ENCODE data around the gene SPG21. TPM values are rescaled to one million over a fixed set of nuclear protein-coding genes. Genes with fewer than 3 reads are reported as not detected.

Gene SPG21
- total and polyA plus RNA-seq, 2 of the 13 experiments (the other 11 are each of a cell fraction or from before 2014, with no cell fraction given) = 36.7 to 42.4 TPM

DNA sequence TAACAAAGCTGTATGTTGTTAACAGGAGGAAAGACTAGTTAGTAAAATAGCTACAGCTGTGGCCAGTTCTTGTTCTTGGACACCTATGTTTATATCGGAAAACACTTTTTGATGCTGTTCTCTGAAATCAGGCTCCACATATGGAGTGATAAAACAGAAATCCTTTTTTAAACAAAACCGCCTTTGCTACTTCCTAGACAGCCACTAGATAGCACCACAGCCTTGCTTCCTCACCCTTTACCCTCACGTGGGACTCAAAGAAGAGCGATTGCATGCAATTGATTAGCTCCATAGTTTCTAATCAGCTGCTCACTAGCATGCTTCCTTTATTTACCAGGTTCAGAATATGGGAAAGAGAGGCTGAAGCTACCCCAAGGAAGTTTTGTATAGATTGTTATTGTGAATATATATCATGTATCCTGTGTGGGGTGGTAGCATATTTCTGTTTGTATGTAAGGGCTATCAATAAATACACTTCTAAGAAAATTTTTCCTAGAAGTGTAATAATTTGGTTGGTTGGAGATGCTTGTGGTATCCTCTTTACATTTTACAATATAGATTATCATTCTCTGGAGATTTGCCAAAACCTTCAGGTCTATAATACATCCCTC is 44.0 kb upstream of the SPG21 start (continued):
- no peak for TF ChIP-seq EEA1 (CRISPR knock-in tag; IDR thresholded peaks at IDR 0.05; ENCODE audit: borderline replicate concordance)
- TF ChIP-seq ZFP1 (CRISPR knock-in tag; IDR thresholded peaks at IDR 0.05) = no peak
- TF ChIP-seq AKAP8 (CRISPR knock-in tag; IDR thresholded peaks at IDR 0.05) = no peak
- TF ChIP-seq, protein P1, sequence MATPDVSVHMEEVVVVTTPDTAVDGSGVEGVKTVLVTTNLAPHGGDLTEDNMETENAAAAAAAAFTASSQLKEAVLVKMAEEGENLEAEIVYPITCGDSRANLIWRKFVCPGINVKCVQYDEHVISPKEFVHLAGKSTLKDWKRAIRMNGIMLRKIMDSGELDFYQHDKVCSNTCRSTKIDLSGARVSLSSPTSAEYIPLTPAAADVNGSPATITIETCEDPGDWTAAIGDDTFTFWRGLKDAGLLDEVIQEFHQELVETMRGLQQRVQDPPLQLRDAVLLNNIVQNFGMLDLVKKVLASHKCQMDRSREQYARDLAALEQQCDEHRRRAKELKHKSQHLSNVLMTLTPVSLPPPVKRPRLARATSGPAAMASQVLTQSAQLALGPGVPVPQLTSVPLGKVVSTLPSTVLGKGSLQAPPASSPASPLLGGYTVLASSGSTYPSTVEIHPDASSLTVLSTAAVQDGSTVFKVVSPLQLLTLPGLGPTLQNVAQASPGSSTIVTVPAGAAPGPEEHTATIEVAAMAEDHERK (CRISPR knock-in tag; IDR thresholded peaks at IDR 0.05; ENCODE audit: low read depth) = no peak

DNA sequence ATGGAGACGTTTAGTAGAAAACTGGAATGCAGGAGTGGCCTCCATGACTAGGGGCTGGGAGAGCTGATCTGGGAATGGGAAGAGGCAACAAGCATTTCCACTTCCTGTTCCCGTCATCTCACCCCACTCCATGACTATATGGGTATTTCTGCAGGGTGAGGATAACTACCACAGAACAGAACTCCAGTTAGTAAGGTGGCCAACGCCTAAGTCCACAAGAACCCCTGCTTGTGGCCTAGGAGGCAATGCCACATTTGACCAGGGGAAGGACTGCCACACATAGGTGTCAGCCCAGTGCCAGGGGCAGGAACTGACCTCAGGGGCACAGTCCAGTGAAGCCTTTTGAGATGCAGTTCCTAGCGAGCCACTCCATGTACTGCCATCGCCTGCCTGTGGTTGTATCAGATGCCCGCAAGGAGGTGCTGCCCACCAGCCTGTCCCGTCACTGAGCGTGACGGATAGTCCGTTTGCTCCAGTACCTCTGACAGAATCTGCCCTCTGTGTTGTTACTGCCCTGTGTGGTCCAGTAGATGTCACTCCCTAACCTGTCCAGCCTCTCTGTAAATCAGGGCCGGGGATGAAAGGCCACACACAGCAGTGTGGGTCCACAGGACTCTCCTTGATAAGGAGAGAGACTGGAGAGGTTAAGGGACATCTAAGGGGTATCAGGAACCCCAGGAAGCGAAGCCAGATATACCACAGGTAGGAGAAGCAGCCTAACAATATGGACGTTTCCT is 43.3 kb upstream of the SPG21 start:
- H3K4me1 ChIP-seq (ENCODE audit: insufficient read depth, low read length) = peaks cover 64% of the 10 kb centered on the region
- intact Hi-C loops (cut with micrococcal nuclease; ENCODE audit: unreplicated experiment) = loop anchor here (1.0 to 10.0 kb wide), 8 partner anchors 12 to 264 kb away; partner anchors contain the start of genes CLPX, RNU5A-1 and SLC51B
- H2AFZ ChIP-seq (ENCODE audit: low read length) = peak overlapping the region; percentile 82
- H3K27me3 ChIP-seq (ENCODE audit: control insufficient read depth in 1 of 2, insufficient read depth in 2 of 2, low read length in 2 of 2) = no peaks in the 10 kb centered on the region; a peak in 1 of 5 replicates
- ChIA-PET CTCF (ENCODE audit: low intra/inter-chr PET ratio, low total read pairs) (interaction anchor here (0.7 to 3.1 kb wide), 14 partner anchors 18 to 302 kb away, joined by 3 to 56 read pairs (median 5); no protein-coding TSS in a partner anchor), POLR2A (interaction anchor here (0.7 to 1.5 kb wide), 6 partner anchors 12 to 267 kb away, joined by 3 to 7 read pairs (median 4); partner anchors contain the start of genes CLPX and SLC51B)
- peak; percentile 94 for ATAC-seq
- peak; percentile 95 for DNase-seq (ENCODE audit: low spot score)
- no peaks in the 10 kb centered on the region for H3K36me3 ChIP-seq (replicated peaks in 1 of 2; ENCODE audit: control insufficient read depth in 1 of 2, insufficient read depth in 2 of 2, low read length in 2 of 2)
- H3K27ac ChIP-seq (ENCODE audit: extremely low read length, insufficient read depth, low read length) = peak overlapping the region; percentile 31
- peak overlapping the region; percentile 23; the same call in 1 of the 2 replicates for H3K9ac ChIP-seq (ENCODE audit: insufficient read depth, low read depth, low read length)
- WGBS (ENCODE audit: low lambda C conversion rate) = under 1% methylated on average over 6 of the region's 13 CpGs
- FAIRE-seq = peak; percentile 97
- H3K4me3 ChIP-seq (replicated peaks in 1 of 3; ENCODE audit: insufficient read depth in 1 of 3, low read depth in 2 of 3, low read length in 3 of 3) = peak overlapping the region; percentile 32 to 52 (median 34); a peak in 5 of 6 replicates
- peaks cover 10% of the 10 kb centered on the region for H3K79me2 ChIP-seq (ENCODE audit: insufficient read depth, low read length)
- no peaks in the 10 kb centered on the region for H4K20me1 ChIP-seq (ENCODE audit: insufficient read depth, low read length)
- peak overlapping the region; percentile 70 for H3K4me2 ChIP-seq (ENCODE audit: low read depth, low read length)
- H3K9me3 ChIP-seq (ENCODE audit: low read length) = no peaks in the 10 kb centered on the region
- no TSS peak for BruUV-seq (replicated peaks)
- in situ Hi-C loops (cut with HindIII; ENCODE audit: extremely low pct_ligation_motif_present, low pct_unique_long_range_greater_than_20kb) = loop anchor here (10.0 kb wide), 2 partner anchors 52 to 262 kb away; partner anchors contain the start of gene RNU5A-1
- TF ChIP-seq KDM3A (CRISPR knock-in tag; IDR thresholded peaks at IDR 0.05; ENCODE audit: low read depth) = peak; percentile 77; the same call in 1 of the 2 replicates
- TF ChIP-seq, protein P2, sequence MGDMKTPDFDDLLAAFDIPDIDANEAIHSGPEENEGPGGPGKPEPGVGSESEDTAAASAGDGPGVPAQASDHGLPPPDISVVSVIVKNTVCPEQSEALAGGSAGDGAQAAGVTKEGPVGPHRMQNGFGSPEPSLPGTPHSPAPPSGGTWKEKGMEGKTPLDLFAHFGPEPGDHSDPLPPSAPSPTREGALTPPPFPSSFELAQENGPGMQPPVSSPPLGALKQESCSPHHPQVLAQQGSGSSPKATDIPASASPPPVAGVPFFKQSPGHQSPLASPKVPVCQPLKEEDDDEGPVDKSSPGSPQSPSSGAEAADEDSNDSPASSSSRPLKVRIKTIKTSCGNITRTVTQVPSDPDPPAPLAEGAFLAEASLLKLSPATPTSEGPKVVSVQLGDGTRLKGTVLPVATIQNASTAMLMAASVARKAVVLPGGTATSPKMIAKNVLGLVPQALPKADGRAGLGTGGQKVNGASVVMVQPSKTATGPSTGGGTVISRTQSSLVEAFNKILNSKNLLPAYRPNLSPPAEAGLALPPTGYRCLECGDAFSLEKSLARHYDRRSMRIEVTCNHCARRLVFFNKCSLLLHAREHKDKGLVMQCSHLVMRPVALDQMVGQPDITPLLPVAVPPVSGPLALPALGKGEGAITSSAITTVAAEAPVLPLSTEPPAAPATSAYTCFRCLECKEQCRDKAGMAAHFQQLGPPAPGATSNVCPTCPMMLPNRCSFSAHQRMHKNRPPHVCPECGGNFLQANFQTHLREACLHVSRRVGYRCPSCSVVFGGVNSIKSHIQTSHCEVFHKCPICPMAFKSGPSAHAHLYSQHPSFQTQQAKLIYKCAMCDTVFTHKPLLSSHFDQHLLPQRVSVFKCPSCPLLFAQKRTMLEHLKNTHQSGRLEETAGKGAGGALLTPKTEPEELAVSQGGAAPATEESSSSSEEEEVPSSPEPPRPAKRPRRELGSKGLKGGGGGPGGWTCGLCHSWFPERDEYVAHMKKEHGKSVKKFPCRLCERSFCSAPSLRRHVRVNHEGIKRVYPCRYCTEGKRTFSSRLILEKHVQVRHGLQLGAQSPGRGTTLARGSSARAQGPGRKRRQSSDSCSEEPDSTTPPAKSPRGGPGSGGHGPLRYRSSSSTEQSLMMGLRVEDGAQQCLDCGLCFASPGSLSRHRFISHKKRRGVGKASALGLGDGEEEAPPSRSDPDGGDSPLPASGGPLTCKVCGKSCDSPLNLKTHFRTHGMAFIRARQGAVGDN (CRISPR knock-in tag; IDR thresholded peaks at IDR 0.05) = peak; percentile 85
- no peak for TF ChIP-seq KDM5A (IDR thresholded peaks at IDR 0.05; ENCODE audit: borderline replicate concordance, low read length)
- no peak for TF ChIP-seq ZNF782 (CRISPR knock-in tag; IDR thresholded peaks at IDR 0.05; ENCODE audit: borderline replicate concordance)
- TF ChIP-seq, protein P3, sequence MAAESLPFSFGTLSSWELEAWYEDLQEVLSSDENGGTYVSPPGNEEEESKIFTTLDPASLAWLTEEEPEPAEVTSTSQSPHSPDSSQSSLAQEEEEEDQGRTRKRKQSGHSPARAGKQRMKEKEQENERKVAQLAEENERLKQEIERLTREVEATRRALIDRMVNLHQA (CRISPR knock-in tag; IDR thresholded peaks at IDR 0.05) = no peak
- TF ChIP-seq ZNF773 (CRISPR knock-in tag; IDR thresholded peaks at IDR 0.05; ENCODE audit: borderline replicate concordance) = no peak
